EL (cell line): ENCODE data around the gene ISY1.
"Not testable (repeated sequence)": the region's sequence is repeated elsewhere in the genome, so short reads cannot be mapped to it uniquely, and the experiment has no call there.

Experiments used
- DNase-seq: peaks from one replicate; pipeline ENCODE4 v3.0.0-alpha.2; 2016

ISY1 gene

DNA sequence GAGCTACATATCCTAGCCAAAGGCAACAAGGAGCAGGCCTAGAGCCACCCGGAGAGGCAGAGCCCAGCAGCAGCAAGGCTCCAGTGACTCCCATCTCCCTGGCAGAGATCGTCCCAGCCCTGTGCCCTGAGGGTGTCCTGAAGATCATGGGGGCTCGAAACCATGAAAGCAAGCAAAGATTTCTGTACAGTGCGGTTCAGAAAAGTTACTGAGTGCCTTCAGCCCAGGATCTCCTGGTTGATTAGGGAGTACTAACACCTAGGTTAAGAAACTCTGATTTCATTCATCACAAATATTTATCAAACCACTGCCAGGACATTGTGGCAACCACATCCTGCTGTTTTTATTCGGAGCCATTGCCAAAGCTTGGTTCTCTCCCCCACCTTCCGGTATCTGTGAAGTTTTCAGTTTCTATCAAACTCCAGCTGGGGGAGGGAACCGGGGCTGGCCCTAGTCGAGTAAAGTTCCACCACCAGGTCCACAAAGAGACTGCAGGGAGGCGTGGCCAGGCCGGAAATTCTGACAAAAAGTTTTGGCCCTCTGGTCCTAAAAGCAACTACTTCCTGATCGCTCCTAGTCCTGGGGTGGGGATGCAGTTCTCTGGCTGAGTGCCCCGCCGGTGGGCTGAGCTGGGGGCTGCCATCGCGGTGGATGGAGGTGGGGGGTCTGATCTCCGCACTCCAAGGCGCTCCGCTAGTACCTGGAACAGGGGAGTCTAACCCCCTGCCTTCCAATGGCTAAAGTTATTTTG lies 40.4 kb downstream of the ISY1 start:
- DNase-seq = peak; percentile 96

GRCh38 chr3:129119365-129120100 lies 41.3 kb downstream of the ISY1 start:
- no peak for DNase-seq

DNA sequence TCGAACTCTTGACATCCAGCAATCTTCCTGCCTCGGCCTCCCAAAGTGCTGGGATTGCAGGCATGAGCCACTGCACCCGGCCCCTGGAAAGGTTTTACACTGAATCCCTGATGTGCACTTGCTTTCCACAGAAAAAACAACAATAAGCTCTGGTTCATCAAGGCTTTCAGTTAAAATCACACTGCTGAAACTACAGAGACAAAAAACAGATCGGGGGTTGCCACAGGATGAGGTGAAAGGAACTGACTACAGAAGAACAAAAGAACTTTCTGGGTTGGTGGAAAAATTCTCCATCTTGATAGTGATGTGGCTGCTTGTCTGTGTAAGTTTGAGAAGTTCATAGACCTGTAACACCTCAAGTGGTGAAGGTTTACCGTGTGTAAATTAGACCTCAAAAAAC lies 42.1 kb downstream of the ISY1 start:
- DNase-seq = no peak

GRCh38 chr3:129117134-129117533 lies 43.7 kb downstream of the ISY1 start:
- DNase-seq = no peak

- DNase-seq = no peak
These were observed 44.3 kb downstream of the ISY1 start for GRCh38 chr3:129116482-129116946.

GRCh38 chr3:129114455-129114854 lies 46.4 kb downstream of the ISY1 start:
- DNase-seq = no peak

DNA sequence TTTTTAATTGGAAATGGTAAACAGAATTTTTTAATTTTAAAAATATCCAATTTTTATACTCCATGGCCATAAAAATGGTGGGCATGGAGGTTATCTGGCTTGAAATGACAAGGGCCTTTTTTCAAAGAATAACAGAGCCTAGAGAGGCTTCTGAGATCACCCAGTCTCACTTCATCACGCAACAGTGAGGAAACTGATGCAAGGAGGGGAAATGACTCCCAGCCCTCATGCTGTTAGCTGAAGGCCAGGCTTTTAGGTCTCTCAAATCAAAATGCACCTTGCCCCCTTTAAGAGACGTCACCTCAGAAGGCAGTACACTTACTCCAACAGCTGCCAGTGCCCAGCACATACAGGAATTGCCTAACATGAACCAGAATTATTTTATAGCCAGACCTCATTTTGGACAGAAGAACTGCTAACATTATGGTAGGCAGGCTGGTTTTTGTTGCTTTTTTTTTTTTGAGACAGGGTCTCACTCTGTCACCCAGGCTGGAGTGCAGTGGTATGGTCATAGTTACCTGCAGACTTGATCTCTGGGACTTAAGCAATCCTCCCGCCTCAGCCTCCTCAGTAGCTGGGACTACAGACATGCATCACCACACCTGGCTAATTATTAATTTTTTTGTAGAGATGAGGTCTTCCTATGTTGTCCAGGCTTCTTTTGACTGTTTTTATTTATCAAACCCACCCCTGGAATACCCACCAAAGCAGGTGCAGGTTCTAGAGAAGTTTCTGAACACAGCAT lies 48.4 kb downstream of the ISY1 start:
- no peak for DNase-seq

DNA sequence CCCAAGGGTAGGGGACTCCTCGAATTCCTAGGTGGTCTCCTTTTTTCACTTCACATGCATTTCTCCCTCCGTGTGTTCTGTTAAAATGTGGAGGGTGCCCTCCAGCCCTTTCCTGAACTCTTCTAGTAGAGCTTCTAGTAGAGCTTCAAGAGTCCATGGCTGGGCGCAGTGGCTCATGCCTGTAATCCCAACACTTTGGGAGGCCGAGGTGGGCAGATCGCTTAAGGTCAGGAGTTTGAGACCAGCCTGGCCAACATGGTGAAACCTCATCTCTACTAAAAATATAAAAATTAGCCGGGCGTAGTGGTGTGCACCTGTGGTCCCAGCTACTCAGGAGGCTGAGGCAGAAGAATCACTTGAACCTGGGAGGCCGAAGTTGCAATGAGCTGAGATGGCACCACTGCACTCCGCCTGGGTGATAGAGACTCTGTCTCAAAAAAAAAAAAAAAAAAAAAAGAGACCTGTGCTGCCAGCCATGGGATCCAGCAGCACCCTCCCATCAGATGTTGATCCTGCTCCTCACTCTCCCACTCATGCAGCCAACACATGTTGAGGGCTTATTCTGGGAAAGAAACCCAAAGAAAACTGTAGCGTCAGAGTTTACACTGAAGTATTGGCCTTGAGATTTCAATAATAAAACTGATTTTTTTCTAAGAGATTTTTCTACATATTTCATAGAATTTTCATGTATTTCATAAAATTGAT lies 49.6 kb downstream of the ISY1 start:
- DNase-seq = not testable (repeated sequence)

DNA sequence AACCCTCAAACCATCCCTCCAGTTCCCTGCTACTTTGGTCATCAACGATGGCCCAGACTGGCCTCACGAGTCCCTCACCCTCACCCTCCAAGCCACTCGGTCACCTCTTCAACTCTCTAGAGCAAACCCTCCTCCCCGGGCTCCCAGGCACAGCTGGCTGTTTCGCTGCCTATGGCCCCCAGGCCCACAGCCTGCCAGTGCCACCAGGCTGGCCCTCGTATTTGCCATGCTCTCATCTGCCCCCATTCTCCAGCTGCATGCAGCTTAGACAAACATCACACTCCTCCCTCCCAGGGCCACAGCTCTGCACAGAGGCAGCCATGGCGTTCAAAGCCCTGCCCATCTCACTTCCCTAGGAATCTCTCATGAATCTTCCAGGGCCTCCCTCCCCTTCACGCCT lies 53.1 kb downstream of the ISY1 start:
- DNase-seq = no peak

- no peak for DNase-seq
These were observed 53.8 kb downstream of the ISY1 start for GRCh38 chr3:129106866-129107565.

DNA sequence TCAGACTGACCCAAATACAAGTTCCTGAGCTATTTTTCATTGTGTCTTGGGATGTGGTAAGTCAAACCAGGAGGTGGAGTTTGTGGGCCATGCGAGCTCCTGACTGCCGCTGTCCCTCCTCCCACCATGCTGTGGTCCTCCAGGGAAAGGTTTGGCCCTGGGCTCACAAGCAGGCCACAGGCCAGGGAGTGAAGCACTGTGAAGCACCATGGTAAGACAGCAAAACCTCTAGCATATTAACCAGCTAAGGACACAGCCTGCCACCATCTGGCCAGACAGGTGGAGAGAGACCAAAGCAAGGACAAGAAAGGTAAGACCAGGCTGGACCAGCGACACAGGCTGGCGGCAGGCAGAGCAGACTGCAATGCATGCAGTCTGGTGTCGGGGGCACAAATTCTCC lies 54.5 kb downstream of the ISY1 start:
- no peak for DNase-seq

GRCh38 chr3:129105862-129106261 lies 55.0 kb downstream of the ISY1 start:
- DNase-seq = no peak

DNA sequence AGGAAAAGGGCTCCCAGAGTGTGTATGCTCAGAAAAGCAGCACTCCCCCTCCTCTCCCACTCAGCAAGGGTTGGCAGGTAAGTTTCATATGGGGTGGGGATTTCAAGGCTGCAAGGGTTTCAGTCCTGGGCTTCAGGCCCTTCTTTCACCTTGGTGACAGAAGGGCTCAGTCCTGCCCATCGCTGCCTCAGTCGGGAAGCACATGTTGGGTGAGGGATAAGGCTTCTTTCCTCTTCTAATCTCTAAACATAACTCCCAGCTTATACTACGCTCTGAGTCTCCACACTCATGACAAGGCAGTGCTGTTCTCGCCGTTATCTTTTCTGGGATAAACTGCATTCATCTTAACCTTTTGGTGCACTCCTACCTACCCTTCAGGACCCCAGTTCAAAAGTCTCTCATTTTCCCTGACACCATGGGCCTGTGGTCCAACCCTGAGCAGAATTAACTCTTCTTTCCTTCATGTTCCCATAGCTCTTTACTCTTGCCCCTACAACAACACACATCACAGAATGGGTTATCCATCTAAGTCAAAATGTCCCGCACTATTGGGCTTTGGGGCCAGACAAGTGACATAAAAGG lies 56.3 kb downstream of the ISY1 start:
- DNase-seq = no peak

- DNase-seq = no peak
These were observed 56.8 kb downstream of the ISY1 start for GRCh38 chr3:129104051-129104450.

DNA sequence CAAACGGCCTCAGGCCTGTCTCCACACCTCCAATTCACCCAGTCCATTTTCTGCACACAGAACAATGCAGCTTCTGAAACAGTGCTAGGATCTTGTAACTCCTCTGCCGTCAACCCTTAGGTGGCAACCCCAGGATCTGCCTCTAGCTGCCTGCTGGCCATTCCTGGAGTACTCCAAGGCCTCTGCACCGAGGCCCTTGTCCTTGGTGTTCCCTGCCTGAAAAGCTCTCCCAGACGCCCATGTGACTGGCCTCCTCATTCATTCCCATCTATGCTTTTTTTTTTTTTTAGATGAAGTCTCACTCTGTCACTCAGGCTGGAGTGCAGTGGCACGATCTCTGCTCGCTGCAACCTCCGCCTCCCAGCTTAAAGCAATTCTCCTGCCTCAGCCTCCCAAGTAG lies 57.6 kb downstream of the ISY1 start:
- no peak for DNase-seq

GRCh38 chr3:129101370-129102138 lies 59.3 kb downstream of the ISY1 start:
- DNase-seq = no peak

DNA sequence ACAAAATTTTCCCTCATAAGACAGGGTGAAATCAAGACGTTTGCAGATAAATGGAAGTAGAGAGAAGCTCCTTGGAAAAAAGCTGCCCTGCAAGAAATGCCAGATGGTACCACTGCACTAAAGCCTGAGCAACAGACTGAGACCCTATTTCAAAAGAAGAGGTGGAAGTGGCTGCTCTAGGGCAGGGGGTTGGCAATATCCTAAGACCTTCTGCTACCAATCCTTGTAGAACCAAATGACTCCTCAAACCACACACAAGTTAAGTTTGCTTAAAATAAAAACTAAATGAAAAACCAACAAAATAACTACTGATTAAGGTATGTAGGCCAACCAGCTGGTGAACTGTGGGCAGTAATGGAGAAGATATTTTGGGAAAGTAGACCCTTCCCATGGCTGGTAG lies 60.6 kb downstream of the ISY1 start:
- DNase-seq = no peak

- no peak for DNase-seq
These were observed 65.6 kb downstream of the ISY1 start for GRCh38 chr3:129095285-129095684.

GRCh38 chr3:129088312-129088711 lies 72.6 kb downstream of the ISY1 start:
- DNase-seq = not testable (repeated sequence)

GRCh38 chr3:129087904-129088303 lies 73.0 kb downstream of the ISY1 start:
- DNase-seq = not testable (repeated sequence)

DNA sequence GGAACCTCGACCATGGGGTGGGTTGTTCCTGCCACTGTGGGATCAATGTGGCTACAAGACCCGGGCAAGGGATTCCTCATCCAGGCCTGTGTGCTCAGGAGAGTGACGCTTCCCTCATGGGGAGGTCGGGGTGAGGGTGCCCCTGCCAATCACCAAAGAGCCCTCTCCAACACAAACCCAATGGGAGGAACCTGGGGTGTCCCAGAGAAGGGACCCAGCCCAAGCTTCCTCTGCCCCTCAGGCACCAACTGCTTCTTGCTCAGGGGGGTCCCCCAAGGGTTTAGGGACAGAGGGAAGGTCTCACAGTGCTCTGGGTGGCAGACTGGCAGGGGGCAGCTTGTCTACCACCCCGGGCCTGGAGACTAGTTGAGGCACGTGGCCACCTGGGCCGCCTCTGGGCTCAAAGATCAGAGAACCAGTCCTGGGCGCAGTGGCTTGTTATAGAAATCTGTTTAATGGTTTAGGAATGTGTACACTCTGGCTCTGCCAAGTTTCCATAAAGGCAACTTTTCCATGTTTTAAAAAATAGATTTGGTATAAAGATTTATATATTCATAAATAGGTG lies 73.6 kb downstream of the ISY1 start:
- DNase-seq = no peak
